Neural cell (in vitro differentiated cells): ENCODE results near the gene SND1. TPM values are rescaled to one million over a fixed set of nuclear protein-coding genes. Genes with fewer than 3 reads are reported as not detected.

Source experiments
- H2AFZ ChIP-seq: fragments of 200-600, 300-800 bp; sonication (generic), shearing (Covaris generic); 2 replicates; pipeline ENCODE4 v1.6.0; 2014; ENCODE audit warnings: low read depth, mild to moderate bottlenecking, antibody characterized with exemption, low read length, moderate library complexity
- H3F3A ChIP-seq: fragments of 200-600 bp; shearing (Covaris generic); 2 replicates; pipeline ENCODE4 v1.6.1; 2016; ENCODE audit warnings: mild to moderate bottlenecking, moderate library complexity, mixed read lengths, antibody characterized with exemption, low read length; ENCODE audit not compliant: insufficient read depth, poor library complexity, severe bottlenecking
- H3K27ac ChIP-seq: fragments of 200-600, 300-800 bp; sonication (generic), shearing (Covaris generic); 2 replicates; pipeline ENCODE4 v1.5.1; 2014; ENCODE audit warnings: mild to moderate bottlenecking, low read length, moderate library complexity
- H3K27me3 ChIP-seq: fragments of 300-800, 200-600 bp; sonication (generic), shearing (Covaris generic); 2 replicates; pipeline ENCODE4 v1.6.0; 2014; ENCODE audit warnings: mild to moderate bottlenecking, low read depth, low read length, moderate library complexity; ENCODE audit not compliant: insufficient read depth
- H3K36me3 ChIP-seq: fragments of 300-800, 200-600 bp; sonication (generic), shearing (Covaris generic); 2 replicates; pipeline ENCODE4 v1.5.1; 2014; ENCODE audit warnings: mild to moderate bottlenecking, antibody characterized with exemption, low read length, moderate library complexity; ENCODE audit not compliant: insufficient read depth
- H3K4me2 ChIP-seq: fragments of 300-800, 200-600 bp; sonication (generic), shearing (Covaris generic); 2 replicates; pipeline ENCODE4 v1.6.0; 2014; ENCODE audit warnings: mild to moderate bottlenecking, low read length
- H3K4me3 ChIP-seq: fragments of 300-800, 200-600 bp; sonication (generic), shearing (Covaris generic); 2 replicates; pipeline ENCODE4 v1.5.1; 2014; ENCODE audit warnings: mild to moderate bottlenecking, low read length, moderate library complexity
- H3K79me2 ChIP-seq: fragments of 200-600 bp; shearing (Covaris generic); replicated peaks from 2 replicates; pipeline ENCODE4 v1.6.0; 2014; ENCODE audit warnings: mild to moderate bottlenecking, low read length, moderate library complexity; ENCODE audit not compliant: insufficient read depth
- H3K9ac ChIP-seq: fragments of 300-800, 200-600 bp; sonication (generic), shearing (Covaris generic); 2 replicates; pipeline ENCODE4 v1.6.1; 2016; ENCODE audit warnings: mild to moderate bottlenecking, low read length, mixed read lengths
- H3K9me2 ChIP-seq: fragments of 200-600 bp; shearing (Covaris generic); 2 replicates; pipeline ENCODE4 v1.6.1; 2016; ENCODE audit warnings: mild to moderate bottlenecking, low read length, mixed read lengths; ENCODE audit not compliant: insufficient read depth
- H3K9me3 ChIP-seq: fragments of 200-600, 300-800 bp; sonication (generic), shearing (Covaris generic); 2 replicates; pipeline ENCODE4 v1.6.1; 2016; ENCODE audit warnings: mild to moderate bottlenecking, mixed run types, low read length, moderate library complexity, mixed read lengths
- H4K20me1 ChIP-seq: fragments of 200-600 bp; shearing (Covaris generic); 2 replicates; pipeline ENCODE4 v1.6.1; 2016; ENCODE audit warnings: mild to moderate bottlenecking, mixed run types; ENCODE audit not compliant: insufficient read depth
- EP300 ChIP-seq: fragments of 450-650 bp; conservative IDR thresholded peaks from 2 replicates; pipeline ENCODE4 v1.6.1; 2014; ENCODE audit warnings: antibody characterized with exemption, mild to moderate bottlenecking, moderate library complexity; ENCODE audit not compliant: poor library complexity, severe bottlenecking
- EZH2 ChIP-seq: fragments of 200-600, 300-800 bp; shearing (Covaris generic), sonication (generic); IDR thresholded peaks from 2 replicates; pipeline ENCODE4 v1.6.1; 2014; ENCODE audit warnings: antibody characterized with exemption, low read length, borderline replicate concordance, mild to moderate bottlenecking; ENCODE audit not compliant: insufficient read depth, poor library complexity, severe bottlenecking
- MXI1 ChIP-seq: fragments of 450-650 bp; conservative IDR thresholded peaks from 2 replicates; pipeline ENCODE4 v1.6.1; 2014; ENCODE audit warnings: antibody characterized with exemption, mild to moderate bottlenecking; ENCODE audit not compliant: poor library complexity, severe bottlenecking
- POLR2AphosphoS5 ChIP-seq: IDR thresholded peaks from 2 replicates; pipeline ENCODE4 v1.6.1; 2012
- RAD21 ChIP-seq: fragments of 450-650 bp; conservative IDR thresholded peaks from 2 replicates; pipeline ENCODE4 v1.6.1; 2014; ENCODE audit warnings: antibody characterized with exemption, mild to moderate bottlenecking, moderate library complexity
- SMC3 ChIP-seq: fragments of 450-650 bp; conservative IDR thresholded peaks from 2 replicates; pipeline ENCODE4 v1.6.1; 2014; ENCODE audit warnings: antibody characterized with exemption, mild to moderate bottlenecking, moderate library complexity; ENCODE audit not compliant: poor library complexity
- TAF1 ChIP-seq: IDR thresholded peaks from 2 replicates; pipeline ENCODE4 v1.6.1; 2012; ENCODE audit warnings: low read depth
- polyA plus RNA-seq: library from polyadenylated mRNA; depleted of rRNA; stranded (reverse); fragments of >200 nt; gene quantifications from 2 replicates; pipeline ENCODE4 v1.2.3, GENCODE V29; 2014
- TF ChIP-seq, protein P1 (sequence below): fragments of 450-650 bp; IDR thresholded peaks from 2 replicates; pipeline ENCODE4 v1.5.1; 2014; ENCODE audit warnings: antibody characterized with exemption, mild to moderate bottlenecking, moderate library complexity; ENCODE audit not compliant: poor library complexity, severe bottlenecking
- TF ChIP-seq, protein P2 (sequence below): IDR thresholded peaks from 2 replicates; pipeline ENCODE4 v1.6.1; 2012; ENCODE audit warnings: borderline replicate concordance

Gene SND1
- polyA plus RNA-seq, 1 donor from 2014 or later = 37.4 TPM

GRCh38 chr7:127665922-127666321, 13.9 kb downstream of the SND1 start:
- no peak overlapping the region for H3K9ac ChIP-seq
- H3K4me3 ChIP-seq = no peak overlapping the region
- no peaks in the 10 kb centered on the region for H3K9me2 ChIP-seq
- no peak for TF ChIP-seq EZH2
- no peak for TF ChIP-seq RAD21
- no peak for TF ChIP-seq EP300
- TF ChIP-seq, protein P1, sequence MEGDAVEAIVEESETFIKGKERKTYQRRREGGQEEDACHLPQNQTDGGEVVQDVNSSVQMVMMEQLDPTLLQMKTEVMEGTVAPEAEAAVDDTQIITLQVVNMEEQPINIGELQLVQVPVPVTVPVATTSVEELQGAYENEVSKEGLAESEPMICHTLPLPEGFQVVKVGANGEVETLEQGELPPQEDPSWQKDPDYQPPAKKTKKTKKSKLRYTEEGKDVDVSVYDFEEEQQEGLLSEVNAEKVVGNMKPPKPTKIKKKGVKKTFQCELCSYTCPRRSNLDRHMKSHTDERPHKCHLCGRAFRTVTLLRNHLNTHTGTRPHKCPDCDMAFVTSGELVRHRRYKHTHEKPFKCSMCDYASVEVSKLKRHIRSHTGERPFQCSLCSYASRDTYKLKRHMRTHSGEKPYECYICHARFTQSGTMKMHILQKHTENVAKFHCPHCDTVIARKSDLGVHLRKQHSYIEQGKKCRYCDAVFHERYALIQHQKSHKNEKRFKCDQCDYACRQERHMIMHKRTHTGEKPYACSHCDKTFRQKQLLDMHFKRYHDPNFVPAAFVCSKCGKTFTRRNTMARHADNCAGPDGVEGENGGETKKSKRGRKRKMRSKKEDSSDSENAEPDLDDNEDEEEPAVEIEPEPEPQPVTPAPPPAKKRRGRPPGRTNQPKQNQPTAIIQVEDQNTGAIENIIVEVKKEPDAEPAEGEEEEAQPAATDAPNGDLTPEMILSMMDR = no peak
- TF ChIP-seq SMC3 = no peak
- TF ChIP-seq, protein P2, sequence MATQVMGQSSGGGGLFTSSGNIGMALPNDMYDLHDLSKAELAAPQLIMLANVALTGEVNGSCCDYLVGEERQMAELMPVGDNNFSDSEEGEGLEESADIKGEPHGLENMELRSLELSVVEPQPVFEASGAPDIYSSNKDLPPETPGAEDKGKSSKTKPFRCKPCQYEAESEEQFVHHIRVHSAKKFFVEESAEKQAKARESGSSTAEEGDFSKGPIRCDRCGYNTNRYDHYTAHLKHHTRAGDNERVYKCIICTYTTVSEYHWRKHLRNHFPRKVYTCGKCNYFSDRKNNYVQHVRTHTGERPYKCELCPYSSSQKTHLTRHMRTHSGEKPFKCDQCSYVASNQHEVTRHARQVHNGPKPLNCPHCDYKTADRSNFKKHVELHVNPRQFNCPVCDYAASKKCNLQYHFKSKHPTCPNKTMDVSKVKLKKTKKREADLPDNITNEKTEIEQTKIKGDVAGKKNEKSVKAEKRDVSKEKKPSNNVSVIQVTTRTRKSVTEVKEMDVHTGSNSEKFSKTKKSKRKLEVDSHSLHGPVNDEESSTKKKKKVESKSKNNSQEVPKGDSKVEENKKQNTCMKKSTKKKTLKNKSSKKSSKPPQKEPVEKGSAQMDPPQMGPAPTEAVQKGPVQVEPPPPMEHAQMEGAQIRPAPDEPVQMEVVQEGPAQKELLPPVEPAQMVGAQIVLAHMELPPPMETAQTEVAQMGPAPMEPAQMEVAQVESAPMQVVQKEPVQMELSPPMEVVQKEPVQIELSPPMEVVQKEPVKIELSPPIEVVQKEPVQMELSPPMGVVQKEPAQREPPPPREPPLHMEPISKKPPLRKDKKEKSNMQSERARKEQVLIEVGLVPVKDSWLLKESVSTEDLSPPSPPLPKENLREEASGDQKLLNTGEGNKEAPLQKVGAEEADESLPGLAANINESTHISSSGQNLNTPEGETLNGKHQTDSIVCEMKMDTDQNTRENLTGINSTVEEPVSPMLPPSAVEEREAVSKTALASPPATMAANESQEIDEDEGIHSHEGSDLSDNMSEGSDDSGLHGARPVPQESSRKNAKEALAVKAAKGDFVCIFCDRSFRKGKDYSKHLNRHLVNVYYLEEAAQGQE = no peak
- TF ChIP-seq POLR2AphosphoS5 = no peak
- TF ChIP-seq TAF1 = no peak
- TF ChIP-seq MXI1 = no peak
- H3K36me3 ChIP-seq = no peaks in the 10 kb centered on the region
- H2AFZ ChIP-seq = no peak overlapping the region
- no peaks in the 10 kb centered on the region for H3K79me2 ChIP-seq
- no peaks in the 10 kb centered on the region for H3K27me3 ChIP-seq
- no peak overlapping the region for H3K27ac ChIP-seq
- no peak overlapping the region for H3K4me2 ChIP-seq
- H3K9me3 ChIP-seq = no peaks in the 10 kb centered on the region
- H4K20me1 ChIP-seq = no peaks in the 10 kb centered on the region
- no peaks in the 10 kb centered on the region for H3F3A ChIP-seq

DNA sequence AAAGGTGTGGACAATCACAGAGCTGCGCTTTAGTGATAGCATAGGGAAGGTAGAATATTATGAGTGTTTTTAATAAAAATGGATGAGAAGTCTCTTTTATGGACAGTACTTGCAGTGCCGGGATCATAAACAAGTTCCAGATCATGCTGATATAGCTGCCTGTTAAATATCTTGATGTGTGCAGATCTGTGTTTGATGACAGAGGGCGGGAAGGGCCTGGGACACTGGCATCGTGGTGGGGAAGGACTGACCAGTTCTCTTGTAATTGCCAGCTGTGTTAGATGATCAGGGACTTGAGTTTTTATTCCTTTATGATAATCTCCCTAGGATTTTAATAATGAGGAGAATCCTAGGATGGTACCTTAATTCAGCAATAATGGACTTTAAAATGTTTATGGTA, 14.6 kb downstream of the SND1 start:
- no peaks in the 10 kb centered on the region for H3K27me3 ChIP-seq
- H3K4me3 ChIP-seq = no peak overlapping the region
- no peaks in the 10 kb centered on the region for H4K20me1 ChIP-seq
- H2AFZ ChIP-seq = no peak overlapping the region
- no peaks in the 10 kb centered on the region for H3K79me2 ChIP-seq
- H3K9ac ChIP-seq = no peak overlapping the region
- no peaks in the 10 kb centered on the region for H3K9me2 ChIP-seq
- H3K9me3 ChIP-seq = no peaks in the 10 kb centered on the region
- H3K4me2 ChIP-seq = no peak overlapping the region
- TF ChIP-seq RAD21 (no peak), TAF1 (no peak), POLR2AphosphoS5 (no peak), EZH2 (no peak)
- TF ChIP-seq, protein P1 = no peak
- no peaks in the 10 kb centered on the region for H3F3A ChIP-seq
- H3K36me3 ChIP-seq = no peaks in the 10 kb centered on the region
- no peak overlapping the region for H3K27ac ChIP-seq
